ENCODE data around the gene FSHR. TPM values are rescaled to one million over a fixed set of nuclear protein-coding genes. Genes with fewer than 3 reads are reported as not detected.

The FSHR gene
- total RNA-seq, 1 donor from 2014 or later, result not detected

GRCh38 chr2:49146401-49146800 lies 7.9 kb downstream of the FSHR start:
- FAIRE-seq, result no peak
- H3K36me3 ChIP-seq (ENCODE audit: control insufficient read depth, insufficient read depth, low read length), result no peaks in the 10 kb centered on the region
- TF ChIP-seq CTCF (IDR thresholded peaks at IDR 0.05; ENCODE audit: insufficient read depth, low read length, severe bottlenecking), result no peak

GRCh38 chr2:49131801-49132200 lies 22.5 kb downstream of the FSHR start:
- Histone ChIP-seq H3K4me3 (ENCODE audit: low read depth, low read length) (no peak overlapping the region), H3K27me3 (ENCODE audit: control insufficient read depth, insufficient read depth, low read length) (no peaks in the 10 kb centered on the region), H3K36me3 (ENCODE audit: control insufficient read depth, insufficient read depth, low read length) (no peaks in the 10 kb centered on the region)
- TF ChIP-seq CTCF (IDR thresholded peaks at IDR 0.05; ENCODE audit: insufficient read depth, low read length, severe bottlenecking), result no peak
- FAIRE-seq (no peak), DNase-seq (ENCODE audit: low read depth) (no peak)

More at GRCh38 chr2:49146401-49146800, 7.9 kb downstream of the FSHR start:
- DNase-seq (ENCODE audit: low read depth), result no peak
- no peak overlapping the region for H3K4me3 ChIP-seq (ENCODE audit: low read depth, low read length)
- H3K27me3 ChIP-seq (ENCODE audit: control insufficient read depth, insufficient read depth, low read length), result no peaks in the 10 kb centered on the region

- Histone ChIP-seq H3K27me3 (ENCODE audit: control insufficient read depth, insufficient read depth, low read length) (no peaks in the 10 kb centered on the region), H3K36me3 (ENCODE audit: control insufficient read depth, insufficient read depth, low read length) (no peaks in the 10 kb centered on the region), H3K4me3 (ENCODE audit: low read depth, low read length) (no peak overlapping the region)
- DNase-seq (ENCODE audit: low read depth), result peak; percentile 0
- FAIRE-seq, result no peak
- no peak for TF ChIP-seq CTCF (IDR thresholded peaks at IDR 0.05; ENCODE audit: insufficient read depth, low read length, severe bottlenecking)
Observed at GRCh38 chr2:49129034-49129433, 25.3 kb downstream of the FSHR start.

- no peak for DNase-seq (ENCODE audit: low read depth)
- FAIRE-seq, result no peak
- H3K36me3 ChIP-seq (ENCODE audit: control insufficient read depth, insufficient read depth, low read length), result no peaks in the 10 kb centered on the region
- no peak for TF ChIP-seq CTCF (IDR thresholded peaks at IDR 0.05; ENCODE audit: insufficient read depth, low read length, severe bottlenecking)
- H3K4me3 ChIP-seq (ENCODE audit: low read depth, low read length), result no peak overlapping the region
- no peaks in the 10 kb centered on the region for H3K27me3 ChIP-seq (ENCODE audit: control insufficient read depth, insufficient read depth, low read length)
Observed at GRCh38 chr2:49123600-49123999, 30.7 kb downstream of the FSHR start.

- no peaks in the 10 kb centered on the region for H3K27me3 ChIP-seq (ENCODE audit: control insufficient read depth, insufficient read depth, low read length)
- no peaks in the 10 kb centered on the region for H3K36me3 ChIP-seq (ENCODE audit: control insufficient read depth, insufficient read depth, low read length)
- FAIRE-seq, result no peak
- TF ChIP-seq CTCF (IDR thresholded peaks at IDR 0.05; ENCODE audit: insufficient read depth, low read length, severe bottlenecking), result no peak
- no peak for DNase-seq (ENCODE audit: low read depth)
- H3K4me3 ChIP-seq (ENCODE audit: low read depth, low read length), result no peak overlapping the region
Observed at GRCh38 chr2:49122107-49122506, 32.2 kb downstream of the FSHR start.

GRCh38 chr2:49113046-49113445 lies 41.3 kb downstream of the FSHR start:
- DNase-seq (ENCODE audit: low read depth) (no peak), FAIRE-seq (no peak)
- Histone ChIP-seq H3K27me3 (ENCODE audit: control insufficient read depth, insufficient read depth, low read length) (no peaks in the 10 kb centered on the region), H3K36me3 (ENCODE audit: control insufficient read depth, insufficient read depth, low read length) (no peaks in the 10 kb centered on the region), H3K4me3 (ENCODE audit: low read depth, low read length) (no peak overlapping the region)
- TF ChIP-seq CTCF (IDR thresholded peaks at IDR 0.05; ENCODE audit: insufficient read depth, low read length, severe bottlenecking), result no peak
